Stimulated activated naive CD8-positive, alpha-beta T cell treated with anti-CD3 and anti-CD28 coated beads, Interleukin-15, Interleukin-2, amounts not matched to agents 100 ng/mL and 50 ng/mL, for 24 hours (primary cell): ENCODE data around the gene FBP2.
"Not testable (repeated sequence)": the region's sequence is repeated elsewhere in the genome, so short reads cannot be mapped to it uniquely, and the experiment has no call there.

Experiments used
- H3K27ac Mint-ChIP-seq: one replicate; pipeline ENCODE4 v1.8.0; 2021; ENCODE audit warnings: mild to moderate bottlenecking, mixed read lengths
- H3K27me3 Mint-ChIP-seq: one replicate; pipeline ENCODE4 v1.8.0; 2021; ENCODE audit warnings: mixed read lengths
- H3K36me3 Mint-ChIP-seq: one replicate; pipeline ENCODE4 v1.8.0; 2021; ENCODE audit warnings: low read depth, mixed read lengths
- H3K4me1 Mint-ChIP-seq: one replicate; pipeline ENCODE4 v1.8.0; 2021; ENCODE audit warnings: low read depth, mixed read lengths
- H3K4me3 Mint-ChIP-seq: one replicate; pipeline ENCODE4 v1.8.0; 2021; ENCODE audit warnings: mild to moderate bottlenecking, mixed read lengths
- H3K9me3 Mint-ChIP-seq: one replicate; pipeline ENCODE4 v1.8.0; 2021; ENCODE audit warnings: mixed read lengths

Gene FBP2

GRCh38 chr9:94591046-94591545 lies 2.5 kb downstream of the FBP2 start:
- not testable (repeated sequence) for H3K4me3 Mint-ChIP-seq, H3K27me3 Mint-ChIP-seq, H3K36me3 Mint-ChIP-seq, H3K27ac Mint-ChIP-seq, H3K9me3 Mint-ChIP-seq
- peaks cover 13% of the 10 kb centered on the region for H3K4me1 Mint-ChIP-seq

- Mint-ChIP-seq H3K36me3 (no peaks in the 10 kb centered on the region), H3K4me1 (peaks cover 30% of the 10 kb centered on the region), H3K4me3 (no peak overlapping the region), H3K27ac (no peak overlapping the region), H3K9me3 (no peaks in the 10 kb centered on the region), H3K27me3 (peaks cover 13% of the 10 kb centered on the region)
Measured at GRCh38 chr9:94588681-94589080, 4.9 kb downstream of the FBP2 start.

- Mint-ChIP-seq H3K27me3 (peaks cover 13% of the 10 kb centered on the region), H3K27ac (no peak overlapping the region), H3K4me3 (no peak overlapping the region), H3K9me3 (no peaks in the 10 kb centered on the region), H3K36me3 (no peaks in the 10 kb centered on the region), H3K4me1 (peaks cover 30% of the 10 kb centered on the region)
Measured at GRCh38 chr9:94586814-94587213, 6.8 kb downstream of the FBP2 start.

GRCh38 chr9:94586316-94586715 lies 7.3 kb downstream of the FBP2 start:
- Mint-ChIP-seq H3K27ac (no peak overlapping the region), H3K27me3 (peaks cover 13% of the 10 kb centered on the region), H3K9me3 (no peaks in the 10 kb centered on the region), H3K4me3 (no peak overlapping the region), H3K36me3 (no peaks in the 10 kb centered on the region), H3K4me1 (peaks cover 30% of the 10 kb centered on the region)

- no peak overlapping the region for H3K4me3 Mint-ChIP-seq
- peaks cover 13% of the 10 kb centered on the region for H3K27me3 Mint-ChIP-seq
- H3K9me3 Mint-ChIP-seq, result no peaks in the 10 kb centered on the region
Measured at GRCh38 chr9:94584555-94584954, 9.1 kb downstream of the FBP2 start.

GRCh38 chr9:94581728-94582127 lies 11.9 kb downstream of the FBP2 start:
- no peak overlapping the region for H3K27ac Mint-ChIP-seq
- H3K9me3 Mint-ChIP-seq, result no peaks in the 10 kb centered on the region
- H3K4me1 Mint-ChIP-seq, result peaks cover 23% of the 10 kb centered on the region
- no peak overlapping the region for H3K4me3 Mint-ChIP-seq
- H3K27me3 Mint-ChIP-seq, result peaks cover 6% of the 10 kb centered on the region
- H3K36me3 Mint-ChIP-seq, result no peaks in the 10 kb centered on the region

More at GRCh38 chr9:94584555-94584954, 9.1 kb downstream of the FBP2 start:
- Mint-ChIP-seq H3K27ac (peak overlapping the region; percentile 65), H3K4me1 (peaks cover 30% of the 10 kb centered on the region), H3K36me3 (no peaks in the 10 kb centered on the region)

- no peak overlapping the region for H3K4me3 Mint-ChIP-seq
- H3K27ac Mint-ChIP-seq, result no peak overlapping the region
- H3K4me1 Mint-ChIP-seq, result no peaks in the 10 kb centered on the region
- H3K9me3 Mint-ChIP-seq, result no peaks in the 10 kb centered on the region
- no peaks in the 10 kb centered on the region for H3K27me3 Mint-ChIP-seq
- H3K36me3 Mint-ChIP-seq, result no peaks in the 10 kb centered on the region
Measured at GRCh38 chr9:94577571-94577970, 16.1 kb downstream of the FBP2 start.

- Mint-ChIP-seq H3K27ac (no peak overlapping the region), H3K36me3 (no peaks in the 10 kb centered on the region), H3K4me1 (no peaks in the 10 kb centered on the region), H3K9me3 (no peaks in the 10 kb centered on the region), H3K27me3 (peaks cover 5% of the 10 kb centered on the region), H3K4me3 (no peak overlapping the region)
Measured at GRCh38 chr9:94577036-94577435, 16.6 kb downstream of the FBP2 start.

- Mint-ChIP-seq H3K27me3 (peaks cover 10% of the 10 kb centered on the region), H3K9me3 (no peaks in the 10 kb centered on the region), H3K36me3 (no peaks in the 10 kb centered on the region), H3K4me1 (no peaks in the 10 kb centered on the region), H3K27ac (no peak overlapping the region), H3K4me3 (no peak overlapping the region)
Measured at GRCh38 chr9:94576131-94576530, 17.5 kb downstream of the FBP2 start.

GRCh38 chr9:94568972-94569712 lies 24.5 kb downstream of the FBP2 start:
- Mint-ChIP-seq H3K4me3 (no peak overlapping the region), H3K36me3 (no peaks in the 10 kb centered on the region), H3K4me1 (no peaks in the 10 kb centered on the region), H3K9me3 (no peaks in the 10 kb centered on the region), H3K27me3 (peaks cover 10% of the 10 kb centered on the region), H3K27ac (no peak overlapping the region)

GRCh38 chr9:94568250-94568889 lies 25.3 kb downstream of the FBP2 start:
- Mint-ChIP-seq H3K27ac (no peak overlapping the region), H3K27me3 (peaks cover 13% of the 10 kb centered on the region), H3K4me3 (no peak overlapping the region), H3K9me3 (no peaks in the 10 kb centered on the region), H3K4me1 (no peaks in the 10 kb centered on the region), H3K36me3 (no peaks in the 10 kb centered on the region)

GRCh38 chr9:94567271-94567670 lies 26.4 kb downstream of the FBP2 start:
- H3K36me3 Mint-ChIP-seq, result no peaks in the 10 kb centered on the region
- peaks cover 21% of the 10 kb centered on the region for H3K27me3 Mint-ChIP-seq
- H3K4me3 Mint-ChIP-seq, result no peak overlapping the region
- no peak overlapping the region for H3K27ac Mint-ChIP-seq
- H3K4me1 Mint-ChIP-seq, result no peaks in the 10 kb centered on the region
- no peaks in the 10 kb centered on the region for H3K9me3 Mint-ChIP-seq

GRCh38 chr9:94566550-94566949 lies 27.1 kb downstream of the FBP2 start:
- Mint-ChIP-seq H3K9me3 (no peaks in the 10 kb centered on the region), H3K4me3 (no peak overlapping the region), H3K27me3 (peaks cover 15% of the 10 kb centered on the region), H3K4me1 (peaks cover 1% of the 10 kb centered on the region), H3K36me3 (no peaks in the 10 kb centered on the region), H3K27ac (no peak overlapping the region)

- H3K27ac Mint-ChIP-seq, H3K9me3 Mint-ChIP-seq, H3K4me1 Mint-ChIP-seq, H3K36me3 Mint-ChIP-seq, H3K4me3 Mint-ChIP-seq: not testable (repeated sequence)
- peaks cover 14% of the 10 kb centered on the region for H3K27me3 Mint-ChIP-seq
Measured at GRCh38 chr9:94564279-94564678, 29.3 kb downstream of the FBP2 start.

GRCh38 chr9:94563548-94563947 lies 30.1 kb downstream of the FBP2 start:
- peaks cover 3% of the 10 kb centered on the region for H3K4me1 Mint-ChIP-seq
- peaks cover 14% of the 10 kb centered on the region for H3K27me3 Mint-ChIP-seq
- no peak overlapping the region for H3K27ac Mint-ChIP-seq
- H3K9me3 Mint-ChIP-seq, result no peaks in the 10 kb centered on the region
- no peaks in the 10 kb centered on the region for H3K36me3 Mint-ChIP-seq
- H3K4me3 Mint-ChIP-seq, result no peak overlapping the region
